Measurements from ENCODE around the gene LKAAEAR1.

GRCh38 chr20:64111841-64112641 lies 27.8 kb upstream of the LKAAEAR1 start:
- TF ChIP-seq POLR2A (IDR thresholded peaks at IDR 0.05) (no peak), EP300 (IDR thresholded peaks at IDR 0.05) (no peak), POLR2AphosphoS5 (IDR thresholded peaks at IDR 0.05) (no peak)
